SK-N-MC (cell line): Measurements from ENCODE around the gene GNGT2.

Source experiments
- DNase-seq: peaks from one replicate; pipeline ENCODE4 v3.0.0-alpha.2; 2011; ENCODE audit warnings: low read depth, low spot score
- H3K27ac ChIP-seq: fragments of 200-600 bp; sonication (generic); 2 replicates; pipeline ENCODE4 v1.5.1; 2016; ENCODE audit warnings: mixed run types
- H3K36me3 ChIP-seq: fragments of 200-600 bp; sonication (generic); 2 replicates; pipeline ENCODE4 v1.6.1; 2017; ENCODE audit warnings: antibody characterized with exemption, low read length, mixed read lengths; ENCODE audit not compliant: insufficient read depth
- H3K4me3 ChIP-seq: fragments of 200-600 bp; sonication (generic); 2 replicates; pipeline ENCODE4 v1.5.1; 2016
- H3K9ac ChIP-seq: fragments of 200-600 bp; sonication (generic); 2 replicates; pipeline ENCODE4 v1.8.0; 2017; ENCODE audit warnings: mixed run types, mixed read lengths; ENCODE audit not compliant: insufficient read length
- H3K9me3 ChIP-seq: fragments of 200-600 bp; sonication (generic); 2 replicates; pipeline ENCODE4 v1.6.1; 2017; ENCODE audit warnings: low read depth, mild to moderate bottlenecking, antibody characterized with exemption, low read length, moderate library complexity, mixed read lengths
- EZH2 ChIP-seq: fragments of 200-600 bp; sonication (generic); IDR thresholded peaks from one replicate; pipeline ENCODE4 v1.6.1; 2017; ENCODE audit warnings: antibody characterized with exemption
- FOXP2 ChIP-seq: optimal IDR thresholded peaks from 2 replicates; pipeline ENCODE3; 2011; ENCODE audit warnings: mild to moderate bottlenecking, moderate library complexity; ENCODE audit not compliant: insufficient read depth; ENCODE audit errors: extremely low read length, control extremely low read depth
- POLR2AphosphoS5 ChIP-seq: IDR thresholded peaks from 2 replicates; pipeline ENCODE4 v1.6.1; 2012; ENCODE audit warnings: mild to moderate bottlenecking, low read depth, low read length, borderline replicate concordance

The GNGT2 gene

DNA sequence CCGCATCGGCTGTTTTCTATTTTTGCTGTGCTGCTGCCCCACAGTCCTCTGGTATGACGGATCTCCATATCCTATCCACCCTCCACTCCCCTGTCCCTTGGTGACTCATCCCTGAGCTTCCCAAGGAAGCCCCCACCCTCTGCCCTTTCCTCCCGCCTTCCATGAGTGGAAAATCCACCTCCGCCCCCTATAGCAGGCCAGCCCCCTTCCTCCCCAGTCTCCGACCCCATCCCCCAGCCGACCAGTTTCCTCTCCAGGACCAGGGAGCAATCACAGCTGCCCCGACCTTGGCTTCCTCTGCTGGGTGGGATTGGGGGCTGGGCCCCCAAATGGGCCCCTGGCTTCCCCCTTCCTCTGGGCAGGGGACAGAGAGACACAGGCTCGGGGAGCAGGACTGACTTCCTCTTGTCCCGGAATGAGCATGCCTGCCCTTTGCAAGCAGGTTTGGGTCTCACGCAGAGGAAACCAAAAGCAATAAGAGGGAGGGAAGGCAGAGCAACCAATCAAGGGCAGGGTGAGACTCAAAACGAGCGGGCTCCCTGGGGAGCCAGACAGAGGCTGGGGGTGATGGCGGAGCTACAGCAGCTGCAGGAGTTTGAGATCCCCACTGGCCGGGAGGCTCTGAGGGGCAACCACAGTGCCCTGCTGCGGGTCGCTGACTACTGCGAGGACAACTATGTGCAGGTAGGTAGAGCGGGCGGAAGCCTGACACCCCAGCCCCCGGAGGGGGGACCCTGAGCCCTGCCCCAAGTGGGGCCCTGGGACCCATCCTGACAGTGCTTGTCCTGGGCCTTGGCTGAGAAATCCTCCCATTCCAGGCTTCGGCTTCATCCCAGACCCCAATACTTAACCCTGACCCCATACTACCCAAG is at the start of gene GNGT2, which contains the start of gene ABI3:
TSS of gene GNGT2 (minus strand) at position 417 of the 872 bp plus-strand sequence. CDS start 3,152 bp downstream, outside the sequence.
TSS of gene ABI3 (plus strand) at position 550 of the 872 bp plus-strand sequence. CDS start at position 568, 18 bp downstream.
- TF ChIP-seq FOXP2 (no peak), EZH2 (no peak), POLR2AphosphoS5 (peak; percentile 37; the same call in 1 of the 2 replicates)
- H3K4me3 ChIP-seq = peak within 1 kb of the TSS; percentile 59
- H3K27ac ChIP-seq = no peak within 1 kb of the TSS
- DNase-seq = no peak
- peak within 1 kb of the TSS; percentile 22 for H3K9ac ChIP-seq
- no peaks in the 10 kb centered on the region for H3K36me3 ChIP-seq
- H3K9me3 ChIP-seq = no peaks in the 10 kb centered on the region

- Histone ChIP-seq H3K4me3 (peak overlapping the region; percentile 45), H3K9me3 (no peaks in the 10 kb centered on the region), H3K9ac (peak overlapping the region; percentile 57), H3K36me3 (no peaks in the 10 kb centered on the region), H3K27ac (peak overlapping the region; percentile 46; the same call in 1 of the 2 replicates)
- TF ChIP-seq FOXP2 (no peak), POLR2AphosphoS5 (no peak), EZH2 (no peak)
- DNase-seq = no peak
Measured at GRCh38 chr17:49259663-49260010, 49.3 kb upstream of the GNGT2 start.

- H3K27ac ChIP-seq = no peak overlapping the region
- no peaks in the 10 kb centered on the region for H3K9me3 ChIP-seq
- H3K36me3 ChIP-seq = no peaks in the 10 kb centered on the region
- H3K9ac ChIP-seq = no peak overlapping the region
- no peak for DNase-seq
- H3K4me3 ChIP-seq = no peak overlapping the region
- no peak for TF ChIP-seq EZH2
- no peak for TF ChIP-seq FOXP2
- no peak for TF ChIP-seq POLR2AphosphoS5
Measured at GRCh38 chr17:49258394-49258793, 48.0 kb upstream of the GNGT2 start.

GRCh38 chr17:49255125-49255524 is 44.8 kb upstream of the GNGT2 start:
- Histone ChIP-seq H3K4me3 (no peak overlapping the region), H3K9me3 (no peaks in the 10 kb centered on the region), H3K9ac (no peak overlapping the region), H3K27ac (no peak overlapping the region), H3K36me3 (no peaks in the 10 kb centered on the region)
- no peak for DNase-seq
- TF ChIP-seq POLR2AphosphoS5 = no peak
- TF ChIP-seq EZH2 = no peak
- no peak for TF ChIP-seq FOXP2

DNA sequence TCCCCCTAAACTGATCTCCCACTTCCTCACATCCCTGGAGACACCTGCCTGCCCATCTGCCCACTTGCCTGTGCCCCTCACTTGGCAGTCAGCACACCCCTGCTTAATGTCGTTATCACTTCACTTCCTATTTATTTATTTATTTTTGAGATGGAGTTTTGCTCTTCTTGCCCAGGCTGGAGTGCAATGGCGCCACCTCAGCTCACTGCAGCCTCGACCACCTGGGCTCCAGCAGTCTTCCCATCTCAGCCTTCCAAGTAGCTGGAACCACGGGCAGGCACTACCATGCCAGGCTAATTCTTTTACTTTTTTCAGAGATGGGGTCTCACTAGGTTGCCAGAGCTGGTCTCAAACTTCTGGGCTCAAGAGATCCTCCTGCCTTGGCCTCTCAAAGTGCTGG is 43.7 kb upstream of the GNGT2 start:
- DNase-seq = no peak
- TF ChIP-seq POLR2AphosphoS5 = no peak
- TF ChIP-seq FOXP2 = no peak
- no peak for TF ChIP-seq EZH2
- Histone ChIP-seq H3K36me3 (no peaks in the 10 kb centered on the region), H3K4me3 (no peak overlapping the region), H3K9ac (no peak overlapping the region), H3K9me3 (no peaks in the 10 kb centered on the region), H3K27ac (no peak overlapping the region)

- no peak overlapping the region for H3K27ac ChIP-seq
Measured at GRCh38 chr17:49252148-49252695, 41.8 kb upstream of the GNGT2 start.

DNA sequence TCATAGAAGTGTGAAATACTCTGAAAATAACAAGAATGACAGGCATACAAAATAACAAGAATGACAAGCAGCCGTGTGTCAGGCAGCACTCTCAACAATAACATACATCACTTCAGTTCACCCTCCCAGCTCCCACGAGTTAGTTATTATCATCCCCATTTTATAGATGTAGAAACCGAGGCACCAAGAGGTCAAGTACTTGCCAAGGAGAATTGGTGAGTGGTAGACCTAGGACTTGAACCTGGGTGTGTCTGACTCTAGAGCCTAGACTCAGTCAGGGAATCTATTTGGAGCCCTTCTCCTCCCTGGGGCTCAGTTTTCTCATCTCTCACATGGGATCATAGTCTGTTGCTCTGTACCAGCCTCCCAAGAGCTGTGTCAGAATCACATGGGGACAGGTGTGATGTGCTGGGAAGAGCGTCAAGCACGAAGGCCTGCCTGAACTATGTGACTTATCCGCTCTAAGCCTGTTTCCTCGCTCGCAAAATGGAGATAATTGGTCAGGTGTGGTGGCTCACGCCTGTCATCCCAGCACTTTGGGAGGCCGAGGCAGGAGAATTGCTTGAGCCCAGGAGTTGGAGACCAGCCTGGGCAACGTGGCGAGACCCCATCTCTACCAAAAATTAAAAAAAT is 39.6 kb upstream of the GNGT2 start:
- no peaks in the 10 kb centered on the region for H3K9me3 ChIP-seq
- no peaks in the 10 kb centered on the region for H3K36me3 ChIP-seq
- H3K27ac ChIP-seq = no peak overlapping the region
- no peak for TF ChIP-seq FOXP2
- no peak for TF ChIP-seq EZH2
- TF ChIP-seq POLR2AphosphoS5 = no peak
- H3K4me3 ChIP-seq = no peak overlapping the region
- H3K9ac ChIP-seq = no peak overlapping the region
- no peak for DNase-seq

More at GRCh38 chr17:49252148-49252695, 41.8 kb upstream of the GNGT2 start:
- DNase-seq = no peak
- H3K36me3 ChIP-seq = no peaks in the 10 kb centered on the region
- no peak overlapping the region for H3K9ac ChIP-seq
- H3K9me3 ChIP-seq = no peaks in the 10 kb centered on the region
- H3K4me3 ChIP-seq = no peak overlapping the region
- TF ChIP-seq EZH2 = no peak
- no peak for TF ChIP-seq POLR2AphosphoS5
- TF ChIP-seq FOXP2 = no peak

- no peaks in the 10 kb centered on the region for H3K36me3 ChIP-seq
- DNase-seq = no peak
- H3K9ac ChIP-seq = no peak overlapping the region
- no peak overlapping the region for H3K4me3 ChIP-seq
- H3K9me3 ChIP-seq = no peaks in the 10 kb centered on the region
- TF ChIP-seq EZH2 = no peak
- no peak for TF ChIP-seq FOXP2
- no peak for TF ChIP-seq POLR2AphosphoS5
- H3K27ac ChIP-seq = no peak overlapping the region
Measured at GRCh38 chr17:49249292-49249794, 39.0 kb upstream of the GNGT2 start.
